ENCODE data around the gene NUBPL.
"Not testable (repeated sequence)": the region's sequence is repeated elsewhere in the genome, so short reads cannot be mapped to it uniquely, and the experiment has no call there.

NUBPL gene

GRCh38 chr14:31578792-31579501, 17.7 kb downstream of the NUBPL start:
- no peak for DNase-seq

- no peak for DNase-seq
Observed at GRCh38 chr14:31580234-31580633, 19.0 kb downstream of the NUBPL start.

GRCh38 chr14:31582286-31582691, 21.1 kb downstream of the NUBPL start:
- DNase-seq: no peak

GRCh38 chr14:31582836-31583452, 21.7 kb downstream of the NUBPL start:
- DNase-seq: no peak

- no peak for DNase-seq
Observed at GRCh38 chr14:31590206-31590605, 29.0 kb downstream of the NUBPL start.

- DNase-seq: no peak
Observed at GRCh38 chr14:31592122-31592521, 30.9 kb downstream of the NUBPL start.

- no peak for DNase-seq
Observed at GRCh38 chr14:31592631-31593030, 31.4 kb downstream of the NUBPL start.

- DNase-seq: no peak
Observed at GRCh38 chr14:31596342-31597095, 35.3 kb downstream of the NUBPL start.

- no peak for DNase-seq
Observed at GRCh38 chr14:31605702-31606101, 44.5 kb downstream of the NUBPL start.

GRCh38 chr14:31611778-31612433, 50.7 kb downstream of the NUBPL start:
- DNase-seq: no peak

- DNase-seq: no peak
Observed at GRCh38 chr14:31613188-31613587, 52.0 kb downstream of the NUBPL start.

GRCh38 chr14:31618884-31619283, 57.7 kb downstream of the NUBPL start:
- not testable (repeated sequence) for DNase-seq

- DNase-seq: no peak
Observed at GRCh38 chr14:31619440-31619839, 58.2 kb downstream of the NUBPL start.

GRCh38 chr14:31620898-31621297, 59.7 kb downstream of the NUBPL start:
- DNase-seq: not testable (repeated sequence)

- no peak for DNase-seq
Observed at GRCh38 chr14:31622060-31622459, 60.9 kb downstream of the NUBPL start.

- not testable (repeated sequence) for DNase-seq
Observed at GRCh38 chr14:31652900-31653299, 91.7 kb downstream of the NUBPL start.

GRCh38 chr14:31657917-31658316, 96.7 kb downstream of the NUBPL start:
- DNase-seq: no peak

- no peak for DNase-seq
Observed at GRCh38 chr14:31659278-31659677, 98.1 kb downstream of the NUBPL start.

- no peak for DNase-seq
Observed at GRCh38 chr14:31660191-31660590, 99.0 kb downstream of the NUBPL start.

- no peak for DNase-seq
Observed at GRCh38 chr14:31660728-31661127, 99.5 kb downstream of the NUBPL start.

- DNase-seq: no peak
Observed at GRCh38 chr14:31668348-31668747, 107.1 kb downstream of the NUBPL start.

GRCh38 chr14:31672709-31673108, 111.5 kb downstream of the NUBPL start:
- no peak for DNase-seq

- no peak for DNase-seq
Observed at GRCh38 chr14:31677052-31677451, 115.8 kb downstream of the NUBPL start.

Measured in stimulated activated CD4-positive, alpha-beta T cell treated with anti-CD3 and anti-CD28 coated beads, Interleukin-1b, Interleukin-23, amount 100 ng/mL, for 48 hours (primary cell).